ENCODE results near the gene RNF215.
A peak's percentile ranks its signal among the peaks of the same experiment; 100 is the strongest.
"Not testable (repeated sequence)": the region's sequence is repeated elsewhere in the genome, so short reads cannot be mapped to it uniquely, and the experiment has no call there.

The RNF215 gene

DNA sequence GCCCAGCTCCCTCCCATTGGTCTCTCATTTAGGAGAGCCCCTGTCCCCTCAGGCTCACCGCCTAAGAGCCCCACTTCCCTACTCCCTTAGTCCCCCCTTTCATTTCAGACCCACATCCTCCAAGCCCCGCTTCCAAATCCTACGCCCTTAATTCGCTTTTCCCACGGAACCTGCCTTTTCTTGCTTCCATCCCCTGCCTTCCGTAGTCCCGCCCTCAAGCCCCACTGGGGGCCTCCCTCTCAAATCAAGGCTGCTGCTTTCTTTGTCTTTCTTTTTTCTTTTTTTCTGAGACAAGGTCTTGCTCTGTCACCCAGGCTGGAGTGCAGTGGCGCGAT is 30.0 kb downstream of the RNF215 start:
- no peak for DNase-seq

DNA sequence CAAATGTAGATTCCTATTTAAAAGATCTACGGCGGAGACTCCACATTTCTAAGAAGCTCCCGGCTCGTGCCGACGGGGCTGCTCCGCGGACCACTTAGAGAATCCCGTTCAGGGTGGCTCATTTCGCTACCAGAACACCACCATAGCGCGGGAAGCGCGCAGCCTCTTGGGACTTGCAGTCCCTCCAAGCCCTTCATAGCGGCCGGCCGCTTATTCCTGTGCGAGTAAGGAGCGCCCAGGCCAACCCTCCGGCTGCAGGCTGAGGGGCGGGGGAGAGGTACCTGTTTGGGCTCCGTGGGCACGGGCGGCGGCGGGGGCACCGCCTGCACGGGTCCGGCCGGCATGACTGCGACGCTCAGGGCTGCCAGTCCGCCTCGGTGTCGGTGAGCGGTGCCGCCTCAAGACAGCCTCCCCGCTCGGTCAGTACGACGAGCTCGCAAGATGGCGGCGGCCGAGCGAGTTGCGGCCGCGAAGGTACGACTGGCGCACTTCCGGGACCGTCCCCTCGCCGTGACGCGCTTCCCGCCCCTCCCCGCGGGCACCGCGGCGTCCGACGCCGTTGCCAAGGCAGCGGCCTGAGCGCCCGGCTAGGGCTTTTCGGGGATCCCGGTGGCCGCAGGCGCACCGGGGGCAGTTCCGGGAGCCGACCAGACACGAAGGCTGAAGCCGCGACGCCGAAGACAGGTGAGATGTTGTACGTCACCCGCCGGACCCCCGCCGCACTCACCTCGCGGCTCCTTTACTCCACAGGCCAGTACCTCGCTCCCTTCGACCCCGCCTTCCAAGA is 30.6 kb downstream of the RNF215 start, which contains the start of the genes CCDC157 and SF3A1:
Gene CCDC157, plus strand, starts transcription at position 559 of the 787 bp plus-strand sequence. CDS start 8,994 bp downstream, outside the sequence.
Gene SF3A1, minus strand, starts transcription at position 446 of the 787 bp plus-strand sequence. Its CDS starts 102 bp downstream, at position 344.
- peak; percentile 90 to 93 for DNase-seq

DNA sequence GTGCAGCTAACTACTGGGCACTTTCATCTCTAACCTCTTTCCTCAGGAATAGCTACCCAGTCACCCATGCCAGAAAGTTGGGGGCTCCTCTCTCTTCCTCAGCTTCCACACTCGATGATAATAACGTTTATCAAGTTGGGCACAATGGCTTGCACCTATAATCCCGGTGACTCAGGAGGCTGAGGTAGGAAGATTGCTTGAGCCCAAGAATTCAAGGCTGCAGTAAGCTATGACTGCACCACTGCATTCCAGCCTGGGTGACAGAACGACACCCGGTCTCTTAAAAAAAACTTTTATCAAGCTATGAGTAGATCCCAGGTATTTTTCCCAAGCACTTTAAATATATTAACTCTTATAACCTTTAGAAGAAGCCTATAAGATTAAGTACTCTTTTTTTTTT is 32.6 kb downstream of the RNF215 start:
- DNase-seq, result no peak

DNA sequence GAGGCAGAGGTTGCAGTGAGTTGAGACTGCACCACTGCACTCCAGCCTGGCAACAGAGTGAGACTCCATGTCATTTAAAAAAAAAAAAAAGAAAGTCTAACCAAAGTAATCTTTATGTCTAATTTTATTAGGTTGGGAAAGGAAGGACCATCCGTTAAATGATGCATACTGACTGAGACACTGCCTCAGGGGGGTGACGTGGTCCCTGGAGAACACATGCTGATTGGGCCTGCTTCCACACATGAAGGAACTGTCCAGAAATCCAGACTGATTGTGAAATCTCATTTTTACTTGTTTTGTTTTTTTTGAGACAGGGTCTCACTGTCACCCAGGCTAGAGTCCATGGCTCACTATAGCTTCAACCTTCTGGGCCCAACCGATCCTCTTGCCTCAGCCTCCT is 36.0 kb downstream of the RNF215 start:
- DNase-seq, result no peak

DNA sequence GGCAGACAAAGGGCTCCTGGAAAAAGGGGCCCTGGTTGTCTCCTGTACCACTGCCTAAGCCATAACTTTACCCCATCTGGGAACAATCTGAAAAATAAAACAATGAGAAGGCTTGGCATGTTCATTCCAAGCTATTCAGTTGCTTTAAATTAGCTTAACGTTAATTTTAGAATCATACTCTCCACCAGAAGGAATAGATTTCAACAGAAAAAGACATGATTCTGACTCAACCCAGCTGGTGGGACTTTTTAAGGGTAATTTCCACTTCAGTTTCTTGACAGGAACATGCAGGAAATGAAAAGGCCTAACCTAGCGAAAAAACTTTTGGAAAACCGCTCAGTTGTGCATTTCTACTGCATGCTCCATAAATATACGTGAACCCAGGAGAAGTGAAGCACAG is 38.4 kb downstream of the RNF215 start:
- no peak for DNase-seq

DNA sequence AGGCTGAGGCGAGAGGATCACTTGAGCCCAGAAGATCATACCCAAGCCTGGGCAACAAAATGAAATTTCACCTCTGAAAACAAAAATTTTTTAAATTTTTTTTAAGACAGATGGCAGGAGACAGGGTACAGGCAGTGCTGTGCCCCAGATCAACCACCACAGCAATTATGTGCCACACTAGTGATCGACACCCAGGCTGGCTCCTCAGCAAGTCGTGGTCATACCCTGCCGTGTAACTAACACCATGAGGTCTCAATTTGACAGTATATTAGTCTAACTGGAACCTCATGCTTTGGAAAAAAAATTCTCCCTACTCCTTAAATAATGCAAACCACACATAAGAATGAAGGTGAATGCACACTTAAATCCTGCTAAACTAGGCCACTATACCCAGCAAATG is 38.8 kb downstream of the RNF215 start:
- DNase-seq, result no peak

DNA sequence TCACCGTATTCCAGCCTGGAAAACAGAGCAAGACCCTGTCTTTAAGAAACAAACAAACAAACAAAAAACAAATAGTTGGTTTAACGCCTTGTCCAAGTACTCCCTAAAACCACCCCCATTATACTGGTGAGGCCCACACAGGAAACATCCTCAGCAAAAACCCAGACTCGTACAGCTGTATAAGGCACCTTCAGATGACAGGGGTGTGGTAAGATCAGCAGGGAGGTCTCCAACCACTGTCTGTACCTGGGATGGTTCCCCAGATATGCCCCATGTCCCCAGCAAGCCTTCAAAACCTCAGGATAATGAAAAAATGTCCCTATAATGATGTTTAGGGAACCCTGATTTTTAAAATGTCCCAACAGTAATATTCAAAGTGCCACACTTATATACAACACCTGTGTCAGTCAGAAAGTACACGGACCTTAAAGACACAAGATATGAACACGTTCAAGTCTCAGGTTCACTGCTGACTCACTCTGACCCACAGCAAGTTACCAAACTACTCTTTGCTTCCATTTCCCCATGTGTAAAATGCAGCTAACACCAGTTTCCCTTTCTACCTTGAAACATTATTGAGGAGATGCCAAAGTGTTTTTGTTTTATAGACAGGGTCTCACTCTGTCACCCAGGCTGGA is 39.8 kb downstream of the RNF215 start:
- DNase-seq, result no peak

DNA sequence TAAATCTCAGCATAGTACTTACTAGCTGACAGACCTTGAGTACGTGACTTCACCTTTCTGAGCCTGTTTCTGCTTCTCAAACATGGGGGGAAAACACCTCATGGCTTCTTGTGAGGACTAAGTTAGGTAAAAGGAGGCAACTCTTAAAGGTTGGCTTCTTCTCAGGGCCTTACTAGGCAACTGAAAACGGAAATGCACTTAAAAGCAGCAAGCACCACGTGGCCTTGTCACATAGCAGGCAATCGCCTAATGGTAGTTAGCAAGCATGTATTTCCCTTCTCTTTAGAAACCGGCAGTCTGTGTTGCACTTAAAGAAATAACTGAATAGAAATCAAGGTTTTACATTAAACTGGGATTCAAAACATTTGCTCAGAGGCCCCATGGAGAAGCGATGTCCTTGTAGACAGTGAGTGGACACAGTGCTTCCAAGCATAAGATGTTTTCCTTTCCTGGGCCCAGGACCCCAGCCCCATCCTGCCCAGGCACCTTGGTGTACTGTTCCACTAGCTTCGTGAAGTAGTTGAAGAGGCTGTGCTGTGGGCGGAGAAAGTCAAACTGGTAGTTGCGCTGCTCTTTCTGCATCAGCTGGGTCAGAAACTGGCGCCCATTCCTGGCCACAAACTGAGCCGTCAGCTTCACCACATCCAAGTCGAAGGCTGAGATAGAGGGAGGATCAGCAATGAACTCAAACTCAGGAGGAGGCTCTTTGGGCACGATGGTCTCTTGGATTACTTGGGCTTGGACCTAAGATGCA is 42.6 kb downstream of the RNF215 start:
- no peak for DNase-seq

DNA sequence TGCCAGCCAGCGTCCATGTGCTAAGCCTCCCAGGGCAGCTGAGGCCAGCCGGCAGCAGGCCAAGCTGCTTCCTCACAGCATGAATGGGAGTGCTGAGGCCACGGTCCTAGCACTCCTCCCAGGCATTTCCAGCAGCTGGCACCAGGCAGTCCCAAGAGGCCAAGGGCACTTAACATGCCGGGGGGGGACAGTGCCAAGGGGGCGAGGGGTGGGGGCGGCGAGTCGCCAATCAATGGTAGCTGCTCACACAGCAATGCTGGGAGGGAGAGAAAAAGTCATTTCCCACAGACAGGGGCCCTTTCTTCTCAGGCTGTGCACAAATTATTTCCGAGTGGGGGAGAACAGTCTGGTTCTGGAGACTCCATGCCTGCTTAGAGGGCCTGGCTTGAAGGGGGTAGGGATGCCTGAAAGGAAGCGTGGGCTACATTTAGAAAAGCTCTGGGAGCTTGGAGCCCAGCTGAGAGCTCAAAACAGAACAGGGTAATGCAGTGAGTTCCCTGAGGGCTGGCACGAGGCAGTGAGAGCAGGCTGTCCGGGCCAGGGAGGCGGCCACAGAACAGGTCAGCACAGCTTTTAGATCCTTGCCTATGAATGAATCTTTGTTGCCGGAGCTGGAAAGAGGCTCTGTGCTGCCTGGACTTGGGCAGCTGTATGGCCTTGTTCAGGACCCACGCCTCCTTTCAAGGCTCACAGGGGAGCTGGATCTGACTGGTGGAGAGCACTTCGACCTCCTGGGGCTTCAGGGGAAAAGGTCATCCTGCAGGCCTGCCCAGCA is 46.1 kb downstream of the RNF215 start:
- no peak for DNase-seq

DNA sequence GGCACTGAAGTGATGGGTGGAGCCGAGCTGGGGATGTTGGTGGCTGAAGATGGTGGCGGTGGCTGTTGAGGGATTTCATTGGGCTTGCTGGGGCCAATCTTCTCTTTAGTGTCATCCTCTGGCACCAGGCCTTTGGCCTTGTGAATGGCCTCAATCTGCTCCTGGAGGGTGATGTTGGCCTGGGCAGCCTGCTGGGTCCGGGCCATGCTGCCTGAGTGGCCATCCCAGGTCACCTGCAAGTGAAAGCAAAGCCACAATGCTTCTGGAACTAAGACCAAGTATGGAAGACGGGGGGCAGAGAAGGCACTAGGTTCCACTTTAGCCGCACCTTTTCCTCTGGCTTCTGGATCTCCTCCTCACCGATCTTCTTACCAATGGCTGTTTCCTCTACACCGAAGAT is 48.4 kb downstream of the RNF215 start:
- DNase-seq, result no peak

DNA sequence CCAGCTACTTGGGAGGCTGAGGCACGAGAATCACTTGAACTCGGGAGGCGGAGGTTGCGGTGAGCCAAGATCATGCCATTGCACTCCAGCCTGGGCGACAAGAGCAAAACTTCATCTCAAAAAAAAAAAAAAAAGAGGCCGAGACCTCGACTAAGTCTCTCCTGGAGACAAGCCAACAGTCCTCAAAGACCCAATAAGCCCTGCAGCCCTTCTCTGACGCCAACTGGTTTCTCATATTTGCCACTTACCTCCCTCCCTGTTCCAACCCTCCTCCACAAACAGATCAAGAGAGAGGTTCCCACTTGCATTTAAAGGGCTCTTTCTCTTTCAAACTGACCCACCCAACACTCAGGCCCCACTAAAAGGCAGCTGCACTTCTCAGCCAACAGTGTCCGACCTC is 48.9 kb downstream of the RNF215 start:
- DNase-seq, result not testable (repeated sequence)

DNA sequence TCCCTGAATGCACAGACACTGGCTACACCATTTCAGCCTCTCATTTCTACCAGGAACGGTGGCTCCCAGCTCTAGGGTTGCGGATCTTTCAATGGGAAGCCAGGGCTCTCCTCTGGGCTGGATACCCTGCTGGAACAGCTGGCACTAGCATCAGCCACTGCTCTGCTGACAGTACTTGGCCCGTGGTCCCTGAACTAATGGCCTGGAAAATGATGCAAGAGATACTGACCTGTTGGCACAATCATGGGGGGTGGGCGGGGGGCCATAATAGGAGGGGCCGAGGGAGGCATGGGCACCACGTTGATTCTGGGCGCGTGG is 49.8 kb downstream of the RNF215 start:
- no peak for DNase-seq

DNA sequence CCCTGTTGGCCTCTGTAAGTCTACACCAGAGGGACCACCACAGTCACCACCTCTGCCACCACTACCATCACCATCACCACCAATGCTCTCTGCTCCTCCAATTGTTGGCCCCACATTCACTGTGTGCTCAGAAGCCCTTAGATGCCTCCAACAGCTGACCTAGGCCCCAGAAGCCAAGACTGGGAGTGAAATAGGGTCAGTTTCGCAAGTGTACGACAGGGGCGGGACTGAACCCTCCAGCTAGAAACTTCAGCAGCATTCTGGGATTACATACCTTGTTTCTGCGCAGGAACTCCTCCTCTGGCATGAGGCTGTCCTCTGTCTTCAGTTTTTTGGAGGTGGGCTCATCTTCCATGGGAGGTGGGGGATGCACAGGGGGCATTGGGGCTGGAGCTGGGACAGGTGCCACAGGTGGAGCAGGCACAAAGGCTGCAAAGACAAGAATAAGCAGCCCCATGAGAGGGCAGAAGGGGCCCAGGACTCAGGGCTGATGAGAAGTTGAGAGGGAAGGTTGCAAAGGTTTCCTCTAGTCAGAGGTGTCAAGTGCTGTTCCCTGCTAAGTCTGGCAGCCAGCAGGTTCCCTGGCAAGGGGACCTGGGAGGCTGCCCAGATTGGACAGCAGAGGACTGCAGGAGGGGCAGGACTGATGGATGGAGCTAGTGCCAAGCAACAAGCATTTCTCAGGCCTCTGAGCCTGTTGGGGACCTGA is 50.3 kb downstream of the RNF215 start:
- DNase-seq, result no peak

DNA sequence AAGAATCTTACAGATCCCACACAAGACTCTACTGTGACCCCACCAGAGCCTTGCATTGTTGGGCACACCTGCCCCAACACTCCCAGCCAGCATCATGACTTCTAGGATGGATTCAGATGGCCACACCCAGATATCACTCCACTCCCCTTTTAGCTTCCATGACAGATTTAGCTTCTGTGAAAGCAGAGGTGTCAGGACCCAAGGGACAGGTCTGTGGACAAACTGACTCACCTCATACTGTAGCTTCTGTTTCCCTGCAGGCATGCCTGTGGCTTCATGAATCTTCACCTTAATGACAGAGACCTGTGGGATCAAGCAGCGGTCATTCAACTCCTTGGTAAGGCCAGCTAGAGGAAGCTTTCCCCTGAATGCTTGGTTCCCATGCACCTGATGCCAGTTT is 52.0 kb downstream of the RNF215 start:
- DNase-seq, result no peak

DNA sequence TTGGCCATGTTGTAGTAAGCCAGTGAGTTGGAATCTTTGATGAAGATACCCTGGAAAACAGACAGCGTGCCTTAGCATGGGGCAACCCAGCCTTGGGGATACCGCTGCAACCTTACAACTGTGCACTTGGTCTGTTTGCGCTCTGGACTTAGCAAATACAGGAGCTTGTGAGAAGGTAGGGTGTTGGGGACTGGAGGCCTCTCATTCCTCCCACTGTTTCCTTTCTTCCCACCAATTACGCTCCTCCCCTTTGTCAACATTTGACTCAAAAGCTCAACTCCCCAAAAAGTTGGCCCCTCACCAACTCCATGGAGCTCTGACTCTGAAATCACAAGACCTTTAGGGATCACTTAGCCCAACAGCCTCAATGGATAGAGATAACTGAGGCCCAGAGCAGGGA is 52.6 kb downstream of the RNF215 start:
- DNase-seq, result no peak

DNA sequence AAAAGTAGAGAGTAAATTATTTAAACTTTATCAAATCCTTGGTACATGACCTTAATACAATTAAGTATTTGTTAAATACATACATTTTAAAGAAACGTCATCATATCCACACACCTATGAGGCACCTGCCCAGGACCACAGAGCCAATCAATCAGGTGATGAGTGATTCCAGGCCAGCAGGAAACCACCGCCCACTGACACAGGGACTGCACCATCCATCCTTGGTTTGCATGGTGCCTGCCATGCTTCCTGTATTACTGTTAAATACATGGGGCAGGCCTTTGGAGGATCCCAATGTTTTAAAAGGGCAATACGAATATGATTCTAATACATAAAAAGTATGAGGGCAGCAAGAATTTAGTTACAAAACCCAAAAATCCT is 53.5 kb downstream of the RNF215 start:
- DNase-seq, result no peak

DNA sequence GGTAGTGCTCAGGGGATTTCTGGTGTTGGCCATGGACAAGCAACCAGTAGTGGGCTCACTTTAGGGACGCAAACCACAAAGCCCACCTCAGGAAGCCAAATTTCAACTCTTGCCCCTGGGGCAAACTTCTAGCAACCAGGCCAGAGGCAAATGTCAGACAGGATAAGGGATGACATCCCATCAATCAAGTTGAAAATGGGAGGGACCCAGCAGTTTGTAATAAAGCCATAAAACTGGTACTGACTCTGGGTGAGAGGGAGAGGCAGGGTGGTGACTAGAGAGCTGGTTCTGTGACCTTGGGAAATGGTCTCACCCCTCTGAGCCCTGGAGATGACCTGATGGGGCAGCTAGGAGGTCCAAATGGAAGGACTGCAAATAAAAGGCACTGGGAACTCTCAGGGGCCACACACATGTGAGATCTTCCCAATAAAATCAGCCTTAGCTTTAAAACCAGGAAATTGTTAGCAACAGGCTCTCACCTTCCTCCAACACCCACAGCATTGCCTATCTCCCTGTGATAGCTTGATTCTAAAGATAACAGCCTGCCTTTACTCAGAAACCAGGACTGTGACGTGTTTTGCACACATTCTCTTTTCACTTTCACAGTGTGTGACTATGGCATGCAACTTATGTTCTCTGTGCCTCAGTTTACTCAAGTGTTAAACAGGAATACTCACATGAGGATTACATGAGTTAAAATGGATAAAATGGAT is 54.1 kb downstream of the RNF215 start:
- no peak for DNase-seq

DNA sequence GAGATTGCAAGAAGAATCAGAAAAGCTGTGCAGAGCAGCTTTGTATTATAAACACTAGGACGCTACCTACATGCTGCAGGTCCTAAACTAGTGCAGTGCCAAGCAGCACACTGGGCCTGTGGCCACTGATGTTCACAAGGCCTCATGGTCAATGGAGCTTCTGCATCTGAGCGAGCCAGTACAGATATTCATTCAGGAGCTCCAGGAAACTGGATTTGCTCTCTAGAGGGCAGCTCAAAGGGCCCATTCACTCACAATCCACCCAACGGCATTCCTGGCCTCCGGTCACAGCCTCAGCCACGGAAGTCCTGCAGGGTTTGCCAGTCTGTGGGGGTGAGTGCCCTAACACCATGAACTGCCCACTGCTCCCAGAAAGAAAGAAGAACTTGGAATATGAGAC is 54.7 kb downstream of the RNF215 start:
- DNase-seq, result no peak

Data from SHP77 (cell line).